Upper lobe of right lung (tissue), 1 donor: Measurements from ENCODE around the gene TTC14. TPM values are rescaled to one million over a fixed set of nuclear protein-coding genes. Genes with fewer than 3 reads are reported as not detected.
"Not testable (repeated sequence)": the region's sequence is repeated elsewhere in the genome, so short reads cannot be mapped to it uniquely, and the experiment has no call there.

Experiments used
- ATAC-seq: fragments of 200-7000 bp; cut with Tn5 transposase; one replicate; pipeline ENCODE4 v1.9.1; 2020; ENCODE audit warnings: mild to moderate bottlenecking, moderate library complexity
- DNase-seq: peaks from one replicate; pipeline ENCODE4 v3.0.0-alpha.2; 2020
- H3K27ac ChIP-seq: fragments of 200-600 bp; one replicate; pipeline ENCODE4 v1.8.0; 2022
- H3K27me3 ChIP-seq: fragments of 200-600 bp; one replicate; pipeline ENCODE4 v1.8.0; 2022; ENCODE audit warnings: mild to moderate bottlenecking
- H3K36me3 ChIP-seq: fragments of 200-600 bp; one replicate; pipeline ENCODE4 v1.8.0; 2022
- H3K4me1 ChIP-seq: fragments of 200-600 bp; one replicate; pipeline ENCODE4 v1.8.0; 2022
- H3K4me3 ChIP-seq: fragments of 200-600 bp; one replicate; pipeline ENCODE4 v1.8.0; 2022; ENCODE audit warnings: mild to moderate bottlenecking
- H3K9me3 ChIP-seq: fragments of 200-600 bp; one replicate; pipeline ENCODE4 v1.8.0; 2022
- intact Hi-C: fragments of 100-400 bp; cut with DNase I; formaldehyde crosslinking; loops from one replicate; pipeline ENCODE4 v1.11.0; 2022
- total RNA-seq: library from RNA; stranded (reverse); fragmentation: NEBNext Ultra II Directional; extraction: Animal tissue kit (Norgen Biotek cat#: 25700); gene quantifications from one replicate; pipeline ENCODE4 v1.2.1, GENCODE V29; 2021
- TF ChIP-seq, protein P1 (sequence below): fragments of 200-600 bp; IDR thresholded peaks from one replicate; pipeline ENCODE4 v1.8.0; 2022; ENCODE audit warnings: antibody characterized with exemption
- donor health status: DM: no; HTN: yes; CAD: no; lungs with severe emphysema.

Gene TTC14
- total RNA-seq, 1 donor from 2014 or later: 48.3 TPM

DNA sequence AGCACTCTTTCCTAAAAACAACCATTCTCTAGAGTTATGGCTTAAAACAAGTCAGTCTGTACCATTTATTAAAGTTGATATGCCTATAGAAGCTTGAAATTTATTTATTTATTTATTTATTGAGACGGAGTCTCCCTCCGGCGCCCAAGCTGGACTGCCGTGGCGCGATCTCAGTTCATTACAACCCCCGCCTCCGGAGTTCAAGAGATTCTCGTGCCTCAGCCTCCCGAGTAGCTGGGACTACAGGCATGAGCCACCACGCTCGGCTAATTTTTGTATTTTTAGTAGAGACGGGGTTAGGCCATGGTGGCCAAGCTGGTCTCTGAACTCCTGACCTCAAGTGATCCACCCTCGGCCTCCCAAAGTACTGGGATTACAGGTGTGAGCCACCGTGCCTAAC, 1.5 kb upstream of the TTC14 start:
- DNase-seq: no peak
- intact Hi-C loops: no loop called here
- no peak overlapping the region for H3K27ac ChIP-seq

DNA sequence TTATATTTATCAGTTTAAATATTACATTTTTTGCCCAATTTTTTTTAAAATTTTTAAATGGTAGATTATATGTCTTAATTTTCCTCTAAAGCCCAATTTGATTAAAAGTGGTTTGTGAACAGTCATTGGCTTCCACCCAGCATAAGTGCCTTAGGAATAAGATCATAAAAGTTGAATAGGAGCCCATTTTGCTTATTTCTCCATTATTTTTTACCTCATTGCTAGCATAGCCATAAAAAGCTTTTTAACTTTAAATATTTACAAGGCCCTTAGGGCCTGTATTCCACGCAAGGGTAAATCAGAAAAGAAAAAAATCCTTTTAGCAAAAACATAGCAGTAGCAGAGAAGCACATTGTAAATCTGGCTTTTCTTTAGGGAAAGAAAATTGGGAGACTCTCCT, 9.0 kb downstream of the TTC14 start:
- H3K27me3 ChIP-seq: no peaks in the 10 kb centered on the region
- H3K4me3 ChIP-seq: no peak overlapping the region
- H3K36me3 ChIP-seq: peaks cover 74% of the 10 kb centered on the region
- no peaks in the 10 kb centered on the region for H3K9me3 ChIP-seq
- ATAC-seq (no peak), DNase-seq (no peak)
- no peak overlapping the region for H3K27ac ChIP-seq
- TF ChIP-seq, protein P1, sequence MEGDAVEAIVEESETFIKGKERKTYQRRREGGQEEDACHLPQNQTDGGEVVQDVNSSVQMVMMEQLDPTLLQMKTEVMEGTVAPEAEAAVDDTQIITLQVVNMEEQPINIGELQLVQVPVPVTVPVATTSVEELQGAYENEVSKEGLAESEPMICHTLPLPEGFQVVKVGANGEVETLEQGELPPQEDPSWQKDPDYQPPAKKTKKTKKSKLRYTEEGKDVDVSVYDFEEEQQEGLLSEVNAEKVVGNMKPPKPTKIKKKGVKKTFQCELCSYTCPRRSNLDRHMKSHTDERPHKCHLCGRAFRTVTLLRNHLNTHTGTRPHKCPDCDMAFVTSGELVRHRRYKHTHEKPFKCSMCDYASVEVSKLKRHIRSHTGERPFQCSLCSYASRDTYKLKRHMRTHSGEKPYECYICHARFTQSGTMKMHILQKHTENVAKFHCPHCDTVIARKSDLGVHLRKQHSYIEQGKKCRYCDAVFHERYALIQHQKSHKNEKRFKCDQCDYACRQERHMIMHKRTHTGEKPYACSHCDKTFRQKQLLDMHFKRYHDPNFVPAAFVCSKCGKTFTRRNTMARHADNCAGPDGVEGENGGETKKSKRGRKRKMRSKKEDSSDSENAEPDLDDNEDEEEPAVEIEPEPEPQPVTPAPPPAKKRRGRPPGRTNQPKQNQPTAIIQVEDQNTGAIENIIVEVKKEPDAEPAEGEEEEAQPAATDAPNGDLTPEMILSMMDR: no peak
- intact Hi-C loops: no loop called here
- no peaks in the 10 kb centered on the region for H3K4me1 ChIP-seq

More for the DNA sequence above, 1.5 kb upstream of the TTC14 start:
- peaks cover 12% of the 10 kb centered on the region for H3K27me3 ChIP-seq
- no peaks in the 10 kb centered on the region for H3K9me3 ChIP-seq
- no peak for ATAC-seq
- no peak overlapping the region for H3K4me3 ChIP-seq
- H3K36me3 ChIP-seq: peaks cover 22% of the 10 kb centered on the region
- peaks cover 10% of the 10 kb centered on the region for H3K4me1 ChIP-seq
- TF ChIP-seq, protein P1: no peak

DNA sequence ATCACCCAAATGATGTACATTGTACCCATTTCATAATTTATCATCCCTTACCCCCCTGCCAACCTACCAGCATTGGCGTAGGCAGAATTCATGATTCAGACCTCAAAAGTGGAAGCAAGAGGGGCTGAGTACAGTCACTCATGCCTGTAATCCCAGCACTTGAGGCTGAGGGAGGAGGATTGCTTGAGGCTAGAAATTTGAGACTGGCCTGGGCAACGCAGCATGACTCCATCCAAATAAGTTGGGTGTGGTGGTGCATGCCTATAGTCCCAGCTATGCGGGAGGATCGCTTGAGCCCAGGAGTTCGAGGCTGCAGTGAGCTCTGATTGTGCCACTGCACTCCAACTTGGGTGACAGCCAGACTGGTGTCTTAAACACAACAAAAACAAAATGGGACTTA, 10.4 kb downstream of the TTC14 start:
- Histone ChIP-seq H3K27ac (no peak overlapping the region), H3K4me3 (no peak overlapping the region), H3K36me3 (peaks cover 60% of the 10 kb centered on the region), H3K4me1 (no peaks in the 10 kb centered on the region), H3K9me3 (no peaks in the 10 kb centered on the region), H3K27me3 (no peaks in the 10 kb centered on the region)
- TF ChIP-seq, protein P1: no peak
- DNase-seq (no peak), ATAC-seq (no peak)
- intact Hi-C loops: no loop called here

DNA sequence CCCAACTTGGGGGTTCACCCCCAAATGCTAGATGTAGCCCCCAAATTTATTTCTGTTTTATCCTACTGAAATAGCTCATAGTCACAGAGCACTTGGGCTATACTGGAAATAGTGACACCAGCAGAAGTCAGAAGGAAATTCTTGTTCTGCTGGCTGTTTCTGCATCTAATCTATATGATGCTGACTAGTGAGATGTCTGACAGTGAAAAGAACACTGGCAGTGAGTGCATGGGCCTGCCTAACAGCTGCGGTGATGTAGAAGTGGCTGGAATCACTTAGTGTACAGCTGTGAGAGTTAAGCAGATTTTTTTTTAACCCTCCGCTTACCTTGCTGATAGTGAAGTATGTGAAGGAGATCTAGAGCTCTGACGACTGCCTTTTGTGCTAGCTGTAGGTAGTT, 14.0 kb downstream of the TTC14 start:
- intact Hi-C loops: no loop called here

DNA sequence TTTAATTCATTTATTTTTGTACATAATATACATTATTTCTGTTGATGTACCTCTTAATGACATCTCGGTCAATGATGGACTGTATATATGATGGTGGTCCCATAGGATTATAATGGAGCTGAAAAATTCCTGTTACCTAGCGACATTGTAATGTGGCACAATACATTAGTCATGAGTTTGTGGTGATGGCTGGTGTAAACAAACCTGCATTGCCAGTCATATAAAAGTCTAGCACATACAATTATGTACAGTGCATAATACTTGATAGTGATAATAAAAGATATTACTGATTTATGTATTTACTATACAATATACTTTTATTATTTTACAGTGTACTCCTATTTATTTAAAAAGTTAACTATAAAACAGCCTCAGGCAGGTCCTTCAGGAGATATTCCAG, 15.1 kb downstream of the TTC14 start:
- TF ChIP-seq, protein P1: no peak
- intact Hi-C loops: no loop called here
- no peak overlapping the region for H3K27ac ChIP-seq
- H3K27me3 ChIP-seq: no peaks in the 10 kb centered on the region
- no peak for ATAC-seq
- no peaks in the 10 kb centered on the region for H3K4me1 ChIP-seq
- no peak overlapping the region for H3K4me3 ChIP-seq
- no peak for DNase-seq
- H3K36me3 ChIP-seq: peaks cover 13% of the 10 kb centered on the region
- H3K9me3 ChIP-seq: no peaks in the 10 kb centered on the region

More for the DNA sequence above, 14.0 kb downstream of the TTC14 start:
- Histone ChIP-seq H3K27me3 (no peaks in the 10 kb centered on the region), H3K4me1 (no peaks in the 10 kb centered on the region), H3K36me3 (peaks cover 24% of the 10 kb centered on the region), H3K9me3 (no peaks in the 10 kb centered on the region), H3K27ac (no peak overlapping the region), H3K4me3 (no peak overlapping the region)
- TF ChIP-seq, protein P1: no peak
- DNase-seq (no peak), ATAC-seq (no peak)

DNA sequence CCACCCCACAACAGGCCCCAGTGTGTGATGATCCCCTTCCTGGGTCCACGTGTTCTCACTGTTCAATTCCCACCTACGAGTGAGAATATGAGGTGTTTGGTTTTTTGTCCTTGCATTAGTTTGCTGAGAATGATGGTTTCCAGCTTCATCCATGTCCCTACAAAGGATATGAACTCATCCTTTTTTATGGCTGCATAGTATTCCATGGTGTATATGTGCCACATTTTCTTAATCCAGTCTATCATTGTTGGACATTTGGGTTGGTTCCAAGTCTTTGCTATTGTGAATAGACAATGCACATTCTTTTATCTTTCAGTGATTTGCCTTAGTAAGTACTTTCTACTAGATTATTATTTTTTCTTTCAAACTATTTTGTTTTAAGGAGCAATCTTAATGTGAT, 16.6 kb downstream of the TTC14 start:
- ATAC-seq, DNase-seq, intact Hi-C loops, H3K4me1 ChIP-seq, H3K4me3 ChIP-seq, H3K9me3 ChIP-seq, H3K27ac ChIP-seq, H3K27me3 ChIP-seq, H3K36me3 ChIP-seq: not testable (repeated sequence)
